Brain microvascular endothelial cell (primary cell): ENCODE measurements around the gene OR5M11.
"Not testable (repeated sequence)": the region's sequence is repeated elsewhere in the genome, so short reads cannot be mapped to it uniquely, and the experiment has no call there.

Experiments used
- DNase-seq: peaks from one replicate; pipeline ENCODE4 v3.0.0-alpha.2; 2020
- H3K27ac ChIP-seq: fragments of 250-450 bp; sonication (Bioruptor Pico); 2 replicates; pipeline ENCODE4 v1.5.1; 2020; ENCODE audit warnings: mild to moderate bottlenecking, moderate library complexity
- H3K27me3 ChIP-seq: fragments of 250-450 bp; sonication (Bioruptor Pico); replicated peaks from 2 replicates; pipeline ENCODE4 v1.5.1; 2020; ENCODE audit warnings: mild to moderate bottlenecking
- H3K36me3 ChIP-seq: fragments of 250-450 bp; sonication (Bioruptor Pico); replicated peaks from 2 replicates; pipeline ENCODE4 v1.5.1; 2020; ENCODE audit warnings: mild to moderate bottlenecking
- H3K4me3 ChIP-seq: 2 replicates; pipeline ENCODE4 v1.5.1; 2011; ENCODE audit warnings: low read depth, mild to moderate bottlenecking, control low read depth, low read length, moderate library complexity
- in situ Hi-C: cut with HindIII; loops from 2 replicates; pipeline ENCODE4 v1.10.0; 2017; ENCODE audit warnings: low sequenced_read_pairs, low pct_ligation_motif_present
- TF ChIP-seq, protein P1 (sequence below): IDR thresholded peaks from 2 replicates; pipeline ENCODE4 v1.5.1; 2011; ENCODE audit warnings: low read depth, mild to moderate bottlenecking, moderate library complexity, low read length, control low read depth, inconsistent platforms; ENCODE audit errors: missing control alignments

OR5M11 gene

DNA sequence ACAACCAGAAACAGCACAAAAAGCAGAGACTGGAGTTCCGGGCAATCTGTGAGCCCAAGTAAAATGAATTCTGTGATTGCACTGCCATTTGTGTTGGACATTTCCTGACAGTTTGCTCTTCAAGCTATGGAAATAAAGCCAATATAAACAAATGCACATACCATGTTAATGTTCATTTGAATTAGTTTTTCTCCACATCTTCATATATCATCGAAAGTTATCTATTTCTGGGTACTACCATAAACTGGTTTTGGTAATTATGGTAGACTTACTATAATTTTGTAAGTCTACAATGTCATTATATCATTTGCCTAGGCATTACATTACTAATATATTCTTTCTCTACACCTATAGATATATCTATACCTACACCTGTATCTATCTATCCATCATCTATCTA, at the start of gene OR5M11:
TSS of gene OR5M11 (minus strand) at position 101 of the 400 bp plus-strand sequence. CDS start at position 101, 0 bp downstream.
- no peak for DNase-seq
- H3K36me3 ChIP-seq = no peaks in the 10 kb centered on the region
- no peak within 1 kb of the TSS for H3K4me3 ChIP-seq
- TF ChIP-seq, protein P1, sequence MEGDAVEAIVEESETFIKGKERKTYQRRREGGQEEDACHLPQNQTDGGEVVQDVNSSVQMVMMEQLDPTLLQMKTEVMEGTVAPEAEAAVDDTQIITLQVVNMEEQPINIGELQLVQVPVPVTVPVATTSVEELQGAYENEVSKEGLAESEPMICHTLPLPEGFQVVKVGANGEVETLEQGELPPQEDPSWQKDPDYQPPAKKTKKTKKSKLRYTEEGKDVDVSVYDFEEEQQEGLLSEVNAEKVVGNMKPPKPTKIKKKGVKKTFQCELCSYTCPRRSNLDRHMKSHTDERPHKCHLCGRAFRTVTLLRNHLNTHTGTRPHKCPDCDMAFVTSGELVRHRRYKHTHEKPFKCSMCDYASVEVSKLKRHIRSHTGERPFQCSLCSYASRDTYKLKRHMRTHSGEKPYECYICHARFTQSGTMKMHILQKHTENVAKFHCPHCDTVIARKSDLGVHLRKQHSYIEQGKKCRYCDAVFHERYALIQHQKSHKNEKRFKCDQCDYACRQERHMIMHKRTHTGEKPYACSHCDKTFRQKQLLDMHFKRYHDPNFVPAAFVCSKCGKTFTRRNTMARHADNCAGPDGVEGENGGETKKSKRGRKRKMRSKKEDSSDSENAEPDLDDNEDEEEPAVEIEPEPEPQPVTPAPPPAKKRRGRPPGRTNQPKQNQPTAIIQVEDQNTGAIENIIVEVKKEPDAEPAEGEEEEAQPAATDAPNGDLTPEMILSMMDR = no peak
- in situ Hi-C loops = no loop called here
- no peak within 1 kb of the TSS for H3K27ac ChIP-seq
- no peaks in the 10 kb centered on the region for H3K27me3 ChIP-seq

DNA sequence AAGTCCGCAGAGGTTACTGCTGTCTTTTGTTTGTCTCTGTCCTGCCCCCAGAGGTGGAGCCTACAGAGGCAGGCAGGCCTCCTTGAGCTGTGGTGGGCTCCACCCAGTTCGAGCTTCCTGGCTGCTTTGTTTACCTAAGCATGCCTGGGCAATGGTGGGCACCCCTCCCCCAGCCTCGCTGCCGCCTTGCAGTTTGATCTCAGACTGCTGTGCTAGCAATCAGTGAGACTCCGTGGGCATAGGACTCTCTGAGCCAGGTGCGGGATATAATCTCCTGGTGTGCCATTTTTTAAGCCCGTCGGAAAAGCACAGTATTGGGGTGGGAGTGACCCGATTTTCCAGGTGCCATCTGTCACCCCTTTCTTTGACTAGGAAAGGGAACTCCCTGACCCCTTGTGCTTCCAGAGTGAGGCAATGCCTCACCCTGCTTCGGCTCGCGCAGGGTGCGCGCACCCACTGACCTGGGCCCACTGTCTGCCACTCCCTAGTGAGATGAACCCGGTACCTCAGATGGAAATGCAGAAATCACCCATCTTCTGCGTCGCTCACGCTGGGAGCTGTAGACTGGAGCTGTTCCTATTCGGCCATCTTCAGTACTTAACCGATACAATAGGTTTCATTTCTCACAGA, 49.1 kb upstream of the OR5M11 start:
- H3K4me3 ChIP-seq, H3K27me3 ChIP-seq, H3K36me3 ChIP-seq, DNase-seq, in situ Hi-C loops, H3K27ac ChIP-seq: not testable (repeated sequence)

DNA sequence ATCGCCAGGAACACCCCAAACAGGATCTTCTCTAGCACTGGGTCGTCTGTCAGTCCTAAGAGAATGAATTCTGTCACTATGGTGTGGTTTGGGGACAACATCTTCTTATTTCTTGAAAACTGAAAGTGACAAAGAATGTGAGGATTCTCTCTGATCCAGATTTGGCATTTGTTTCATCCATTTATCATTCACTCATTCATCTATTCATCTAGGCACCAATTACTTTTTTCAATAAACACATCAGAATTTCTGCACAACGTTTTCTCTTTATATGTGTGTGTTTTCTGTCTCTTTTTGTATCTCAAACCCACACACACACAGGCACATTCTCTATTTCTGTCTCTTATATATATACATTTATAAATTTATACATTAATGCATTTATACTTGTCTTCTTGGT, 34.6 kb upstream of the OR5M11 start, which contains the start of gene OR5M10:
TSS of gene OR5M10 (minus strand) at position 101 of the 400 bp plus-strand sequence. CDS start at position 101, 0 bp downstream.
- TF ChIP-seq, protein P1 = no peak
- H3K27ac ChIP-seq = no peak within 1 kb of the TSS
- no peak for DNase-seq
- no peaks in the 10 kb centered on the region for H3K36me3 ChIP-seq
- in situ Hi-C loops = no loop called here
- no peaks in the 10 kb centered on the region for H3K27me3 ChIP-seq
- no peak within 1 kb of the TSS for H3K4me3 ChIP-seq

DNA sequence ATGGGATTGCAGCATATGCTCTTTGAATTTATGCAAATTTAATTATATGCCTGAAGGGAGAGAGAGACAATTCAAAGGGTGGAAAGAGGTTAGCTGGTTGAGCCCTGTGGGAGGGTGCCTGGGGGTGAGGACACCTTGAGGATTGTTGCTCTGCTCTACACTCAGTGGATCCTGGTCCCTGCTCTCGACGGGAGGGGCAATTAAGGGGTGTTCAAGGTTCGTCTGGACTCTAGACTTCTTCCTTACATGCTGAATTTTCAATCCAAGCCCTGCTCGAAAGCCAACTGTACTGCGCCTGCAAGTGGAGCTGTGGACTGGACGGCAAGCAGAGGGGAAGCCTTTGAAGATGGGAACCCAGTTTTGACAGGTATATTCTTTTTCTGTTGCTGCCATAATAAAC, 15.5 kb upstream of the OR5M11 start:
- Histone ChIP-seq H3K36me3 (no peaks in the 10 kb centered on the region), H3K4me3 (no peak overlapping the region), H3K27me3 (no peaks in the 10 kb centered on the region), H3K27ac (no peak overlapping the region)
- no peak for DNase-seq
- in situ Hi-C loops = no loop called here
- TF ChIP-seq, protein P1 = no peak

DNA sequence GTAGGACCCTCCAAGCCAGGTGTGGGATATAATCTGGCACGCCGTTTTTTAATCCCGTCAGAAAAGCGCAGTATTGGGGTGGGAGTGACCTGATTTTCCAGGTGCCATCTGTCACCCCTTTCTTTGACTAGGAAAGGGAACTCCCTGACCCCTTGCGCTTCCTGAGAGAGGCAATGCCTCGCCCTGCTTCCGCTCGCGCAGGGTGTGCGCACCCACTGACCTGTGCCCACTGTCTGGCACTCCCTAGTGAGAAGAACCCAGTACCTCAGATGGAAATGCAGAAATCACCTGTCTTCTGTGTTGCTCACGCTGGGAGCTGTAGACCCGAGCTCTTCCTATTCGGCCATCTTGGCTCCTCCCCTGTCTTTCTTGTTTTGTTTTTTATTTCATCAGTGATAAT, 11.6 kb upstream of the OR5M11 start:
- not testable (repeated sequence) for H3K27me3 ChIP-seq

DNA sequence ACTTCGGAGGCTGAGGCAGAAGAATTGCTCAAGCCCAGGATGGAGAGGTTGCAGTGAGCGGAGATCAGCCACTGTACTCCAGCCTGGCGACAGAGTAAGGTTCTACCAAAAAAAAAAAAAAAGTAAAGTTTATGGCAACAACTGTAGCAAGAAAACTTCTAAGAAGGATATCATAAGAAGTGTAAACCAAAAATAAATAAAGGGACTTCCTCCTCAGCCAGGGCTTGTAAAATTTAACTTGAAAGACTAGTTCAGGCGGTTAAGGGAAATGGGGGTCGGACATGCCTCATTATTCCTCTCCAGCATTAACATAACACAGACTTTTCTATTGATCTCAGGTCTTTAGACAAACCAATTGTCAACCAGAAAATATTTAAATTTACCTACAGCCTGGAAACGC, 2.5 kb upstream of the OR5M11 start:
- no peak for DNase-seq
- in situ Hi-C loops = no loop called here

More for the DNA sequence above, 11.6 kb upstream of the OR5M11 start:
- H3K27ac ChIP-seq, DNase-seq, H3K36me3 ChIP-seq, H3K4me3 ChIP-seq, in situ Hi-C loops: not testable (repeated sequence)

More for the DNA sequence above, 2.5 kb upstream of the OR5M11 start:
- Histone ChIP-seq H3K36me3 (no peaks in the 10 kb centered on the region), H3K4me3 (no peak overlapping the region), H3K27ac (no peak overlapping the region), H3K27me3 (no peaks in the 10 kb centered on the region)
- TF ChIP-seq, protein P1 = no peak
